H9 (cell line): Measurements from ENCODE around the gene NGDN. TPM values are rescaled to one million over a fixed set of nuclear protein-coding genes. Genes with fewer than 3 reads are reported as not detected.

Experiments
- DNase-seq: peaks from one replicate; pipeline ENCODE4 v3.0.0-alpha.2; 2017
- H2AFZ ChIP-seq: one replicate; pipeline ENCODE4 v1.6.1; 2013; ENCODE audit warnings: mild to moderate bottlenecking, low read length, control low read depth, moderate library complexity
- H2AK5ac ChIP-seq: 2 replicates; pipeline ENCODE4 v1.6.1; 2013; ENCODE audit warnings: low read length, control low read depth, mixed read lengths; ENCODE audit not compliant: insufficient read length
- H2BK120ac ChIP-seq: one replicate; pipeline ENCODE4 v1.6.1; 2013; ENCODE audit warnings: low read depth, mild to moderate bottlenecking, low read length, control low read depth, inconsistent platforms; ENCODE audit not compliant: poor library complexity, severe bottlenecking
- H2BK12ac ChIP-seq: 2 replicates; pipeline ENCODE4 v1.6.1; 2013; ENCODE audit warnings: low read length, control low read depth, mixed read lengths, low read depth; ENCODE audit not compliant: insufficient read length
- H2BK15ac ChIP-seq: 2 replicates; pipeline ENCODE4 v1.6.1; 2013; ENCODE audit warnings: low read depth, low read length, control low read depth
- H2BK20ac ChIP-seq: one replicate; pipeline ENCODE4 v1.6.1; 2013; ENCODE audit warnings: low read depth, mild to moderate bottlenecking, low read length, control low read depth, inconsistent platforms; ENCODE audit not compliant: poor library complexity, severe bottlenecking
- H2BK5ac ChIP-seq: 2 replicates; pipeline ENCODE4 v1.6.1; 2013; ENCODE audit warnings: low read length, control low read depth, mixed read lengths; ENCODE audit not compliant: insufficient read length
- H3K14ac ChIP-seq: 2 replicates; pipeline ENCODE4 v1.6.1; 2013; ENCODE audit warnings: low read length, control low read depth; ENCODE audit not compliant: insufficient read depth
- H3K18ac ChIP-seq: 2 replicates; pipeline ENCODE4 v1.6.1; 2013; ENCODE audit warnings: low read depth, mild to moderate bottlenecking, mixed read lengths, low read length, control low read depth; ENCODE audit not compliant: insufficient read length
- H3K23ac ChIP-seq: 2 replicates; pipeline ENCODE4 v1.6.1; 2013; ENCODE audit warnings: low read length, control low read depth, mixed read lengths, low read depth; ENCODE audit not compliant: insufficient read length
- H3K23me2 ChIP-seq: 2 replicates; pipeline ENCODE4 v1.6.1; 2013; ENCODE audit warnings: low read depth, mild to moderate bottlenecking, mixed read lengths, low read length, control low read depth; ENCODE audit not compliant: insufficient read length, poor library complexity, severe bottlenecking
- H3K27ac ChIP-seq: 2 replicates; pipeline ENCODE4 v1.5.1; 2013; ENCODE audit warnings: low read length, control low read depth, mixed read lengths, low read depth; ENCODE audit not compliant: insufficient read length
- H3K27me3 ChIP-seq: 2 replicates; pipeline ENCODE4 v1.6.1; 2013; ENCODE audit warnings: low read length, control low read depth, inconsistent platforms; ENCODE audit not compliant: insufficient read depth
- H3K4ac ChIP-seq: 2 replicates; pipeline ENCODE4 v1.6.1; 2013; ENCODE audit warnings: low read depth, mild to moderate bottlenecking, control low read depth, inconsistent platforms, low read length, moderate library complexity
- H3K4me1 ChIP-seq: 2 replicates; pipeline ENCODE4 v1.6.1; 2013; ENCODE audit warnings: low read length, control low read depth, inconsistent platforms; ENCODE audit not compliant: insufficient read depth
- H3K4me2 ChIP-seq: 2 replicates; pipeline ENCODE4 v1.6.1; 2013; ENCODE audit warnings: low read length, control low read depth, mixed read lengths; ENCODE audit not compliant: insufficient read length, insufficient read depth
- H3K56ac ChIP-seq: 2 replicates; pipeline ENCODE4 v1.6.1; 2013; ENCODE audit warnings: low read depth, mild to moderate bottlenecking, mixed read lengths, low read length, control low read depth; ENCODE audit not compliant: insufficient read length
- H3K79me1 ChIP-seq: 2 replicates; pipeline ENCODE4 v1.6.1; 2013; ENCODE audit warnings: low read depth, mild to moderate bottlenecking, moderate library complexity, low read length, control low read depth, inconsistent platforms; ENCODE audit not compliant: insufficient read depth, poor library complexity, severe bottlenecking
- H3K79me2 ChIP-seq: 2 replicates; pipeline ENCODE4 v1.6.1; 2013; ENCODE audit warnings: low read length, control low read depth, inconsistent platforms; ENCODE audit not compliant: insufficient read depth
- H3K9ac ChIP-seq: 2 replicates; pipeline ENCODE4 v1.6.1; 2013; ENCODE audit warnings: low read length, control low read depth, mixed read lengths; ENCODE audit not compliant: insufficient read length; ENCODE audit errors: extremely low read depth
- H3K9me3 ChIP-seq: one replicate; pipeline ENCODE4 v1.6.1; 2013; ENCODE audit warnings: low read depth, low read length, inconsistent platforms; ENCODE audit not compliant: control insufficient read depth
- H3T11ph ChIP-seq: one replicate; pipeline ENCODE4 v1.6.1; 2013; ENCODE audit warnings: mild to moderate bottlenecking, low read length, control low read depth, inconsistent platforms
- H4K20me1 ChIP-seq: one replicate; pipeline ENCODE4 v1.6.1; 2013; ENCODE audit not compliant: control insufficient read depth, insufficient read length, insufficient read depth
- H4K5ac ChIP-seq: 2 replicates; pipeline ENCODE4 v1.6.1; 2013; ENCODE audit warnings: low read depth, mild to moderate bottlenecking, mixed read lengths, low read length, control low read depth; ENCODE audit not compliant: insufficient read length
- H4K8ac ChIP-seq: replicated peaks from 2 replicates; pipeline ENCODE4 v1.6.1; 2013; ENCODE audit warnings: low read length, control low read depth, mixed read lengths, low read depth; ENCODE audit not compliant: insufficient read length
- H4K91ac ChIP-seq: 2 replicates; pipeline ENCODE4 v1.6.1; 2013; ENCODE audit warnings: low read depth, mild to moderate bottlenecking, moderate library complexity, mixed read lengths, low read length, control low read depth; ENCODE audit not compliant: insufficient read length
- H3K27ac Mint-ChIP-seq, 3 experiments: 2 replicates in 2 of 3; 3 replicates in 1 of 3; pipeline ENCODE4 v1.8.0; 2020 to 2021; ENCODE audit warnings: mixed read lengths in 3 of 3, mild to moderate bottlenecking in 1 of 3, moderate library complexity in 1 of 3
- H3K27me3 Mint-ChIP-seq: 2 replicates; pipeline ENCODE4 v1.8.0; 2021; ENCODE audit warnings: low read depth, mild to moderate bottlenecking, moderate library complexity, mixed read lengths
- H3K36me3 Mint-ChIP-seq, 3 experiments: 2 replicates in 2 of 3; 3 replicates in 1 of 3; pipeline ENCODE4 v1.8.0; 2020 to 2021; ENCODE audit warnings: low read depth in 3 of 3, mixed read lengths in 3 of 3; ENCODE audit not compliant: insufficient read depth in 1 of 3
- H3K4me1 Mint-ChIP-seq, 2 experiments: 2 replicates each; pipeline ENCODE4 v1.8.0; 2020; ENCODE audit warnings: mixed read lengths in 2 of 2
- H3K4me3 Mint-ChIP-seq, 2 experiments: 2 replicates in 1 of 2; 3 replicates in 1 of 2; pipeline ENCODE4 v1.8.0; 2020 to 2021; ENCODE audit warnings: mild to moderate bottlenecking in 2 of 2, mixed read lengths in 2 of 2, moderate library complexity in 1 of 2
- H3K9me3 Mint-ChIP-seq, 2 experiments: 2 replicates in 1 of 2; 3 replicates in 1 of 2; pipeline ENCODE4 v1.8.0; 2020; ENCODE audit warnings: mild to moderate bottlenecking in 2 of 2, mixed read lengths in 2 of 2, moderate library complexity in 1 of 2
- CTCF ChIP-seq: fragments of 200-600 bp; sonication (generic); conservative IDR thresholded peaks from 3 replicates; pipeline ENCODE4 v1.8.0; 2021; ENCODE audit warnings: antibody characterized with exemption, mild to moderate bottlenecking
- total RNA-seq: library from RNA; stranded (reverse); gene quantifications from 2 replicates; pipeline ENCODE4 v1.2.1, GENCODE V29; 2021

The NGDN gene
- total RNA-seq, 1 experiment from 2014 or later, result 53.1 TPM

- H4K5ac ChIP-seq, result no peak overlapping the region
- no peak for DNase-seq
- no peaks in the 10 kb centered on the region for H3K27me3 ChIP-seq
- H3K36me3 Mint-ChIP-seq, result no peaks in the 10 kb centered on the region
- no peaks in the 10 kb centered on the region for H3K79me2 ChIP-seq
- no peak overlapping the region for H4K91ac ChIP-seq
- no peak overlapping the region for H3K14ac ChIP-seq
- H3K23me2 ChIP-seq, result no peaks in the 10 kb centered on the region
- TF ChIP-seq CTCF, result no peak
- no peak overlapping the region for H3K4me2 ChIP-seq
- no peaks in the 10 kb centered on the region for H3K27me3 Mint-ChIP-seq
- H2AFZ ChIP-seq, result no peak overlapping the region
- H2BK20ac ChIP-seq, result no peak overlapping the region
- H3K9me3 Mint-ChIP-seq, result no peaks in the 10 kb centered on the region
- H3K4me3 Mint-ChIP-seq, result no peak overlapping the region
- no peaks in the 10 kb centered on the region for H3K9me3 ChIP-seq
- H2BK120ac ChIP-seq, result no peak overlapping the region
- H3K79me1 ChIP-seq, result no peaks in the 10 kb centered on the region
- H3T11ph ChIP-seq, result no peak overlapping the region
- H3K4me1 Mint-ChIP-seq, result peaks cover 23 to 33% of the 10 kb centered on the region in 2 experiments
- H3K4me1 ChIP-seq, result peaks cover 7% of the 10 kb centered on the region; the same call in 1 of the 2 replicates
- no peak overlapping the region for H2BK12ac ChIP-seq
- H3K27ac ChIP-seq, result no peak overlapping the region
- H3K4ac ChIP-seq, result no peak overlapping the region
- H3K56ac ChIP-seq, result no peak overlapping the region
- no peak overlapping the region for H3K23ac ChIP-seq
- H2AK5ac ChIP-seq, result no peak overlapping the region
- H4K20me1 ChIP-seq, result no peaks in the 10 kb centered on the region
- H3K27ac Mint-ChIP-seq, result peak overlapping the region in 2 of 3 experiments; percentile 0 to 50; a peak in 4 of 7 replicates
- H2BK15ac ChIP-seq, result no peak overlapping the region
- no peak overlapping the region for H3K9ac ChIP-seq
- no peak overlapping the region for H3K18ac ChIP-seq
- no peak overlapping the region for H2BK5ac ChIP-seq
- H4K8ac ChIP-seq, result no peak overlapping the region
Observed at GRCh38 chr14:23492618-23493272, 23.2 kb downstream of the NGDN start.
